ENCODE results near the gene ST3GAL4.

DNA sequence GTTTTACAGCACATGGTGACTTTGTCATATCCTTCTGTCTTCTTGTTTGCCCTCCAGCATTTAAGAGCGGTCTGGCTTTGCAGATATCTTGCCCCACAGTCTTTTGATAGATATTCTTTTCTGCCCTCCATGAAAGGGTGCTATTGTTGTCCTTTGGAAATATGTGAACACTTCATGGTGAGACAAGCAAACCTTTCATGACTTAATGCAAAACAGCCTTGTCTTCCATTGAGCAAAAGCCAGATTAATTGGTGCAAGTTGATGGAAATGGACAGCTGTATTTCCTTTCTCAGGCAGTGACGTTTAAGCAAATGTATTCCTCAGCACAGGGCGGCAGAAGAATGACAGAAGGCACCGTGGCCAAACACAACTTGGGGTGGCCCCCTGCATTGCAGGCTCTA, 47.2 kb upstream of the ST3GAL4 start:
- TF ChIP-seq, protein P1, sequence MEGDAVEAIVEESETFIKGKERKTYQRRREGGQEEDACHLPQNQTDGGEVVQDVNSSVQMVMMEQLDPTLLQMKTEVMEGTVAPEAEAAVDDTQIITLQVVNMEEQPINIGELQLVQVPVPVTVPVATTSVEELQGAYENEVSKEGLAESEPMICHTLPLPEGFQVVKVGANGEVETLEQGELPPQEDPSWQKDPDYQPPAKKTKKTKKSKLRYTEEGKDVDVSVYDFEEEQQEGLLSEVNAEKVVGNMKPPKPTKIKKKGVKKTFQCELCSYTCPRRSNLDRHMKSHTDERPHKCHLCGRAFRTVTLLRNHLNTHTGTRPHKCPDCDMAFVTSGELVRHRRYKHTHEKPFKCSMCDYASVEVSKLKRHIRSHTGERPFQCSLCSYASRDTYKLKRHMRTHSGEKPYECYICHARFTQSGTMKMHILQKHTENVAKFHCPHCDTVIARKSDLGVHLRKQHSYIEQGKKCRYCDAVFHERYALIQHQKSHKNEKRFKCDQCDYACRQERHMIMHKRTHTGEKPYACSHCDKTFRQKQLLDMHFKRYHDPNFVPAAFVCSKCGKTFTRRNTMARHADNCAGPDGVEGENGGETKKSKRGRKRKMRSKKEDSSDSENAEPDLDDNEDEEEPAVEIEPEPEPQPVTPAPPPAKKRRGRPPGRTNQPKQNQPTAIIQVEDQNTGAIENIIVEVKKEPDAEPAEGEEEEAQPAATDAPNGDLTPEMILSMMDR (IDR thresholded peaks at IDR 0.05): no peak
- no peak for TF ChIP-seq POLR2A (IDR thresholded peaks at IDR 0.05)
